Right lobe of liver (tissue), 4 donors: Measurements from ENCODE around the gene MYOCOS.

Source experiments
- CTCF ChIP-seq, 4 donors: fragments of 200-600 bp in 3 of 4; fragments of 450-650 bp in 1 of 4; IDR thresholded peaks; one replicate each; pipeline versions ENCODE4 v1.5.1 to v1.8.0; 2016 to 2022; ENCODE audit warnings: antibody characterized with exemption in 4 of 4, mild to moderate bottlenecking in 2 of 4
- POLR2A ChIP-seq: fragments of 450-650 bp; IDR thresholded peaks from one replicate; pipeline ENCODE4 v1.6.1; 2017; ENCODE audit warnings: antibody characterized with exemption, mild to moderate bottlenecking
- donor health status: DM: no; HTN: no; CAD: no.
- donor health status: DM: no; HTN: no; CAD: no.
- donor health status: DM: no; HTN: yes; CAD: no.

- TF ChIP-seq CTCF (IDR thresholded peaks at IDR 0.05) (no peak), POLR2A (no peak)
Measured at GRCh38 chr1:171623651-171624331, 1.7 kb downstream of the MYOCOS start.
